Smooth muscle cell (in vitro differentiated cells): ENCODE results near the gene KRTAP5-2. TPM values are rescaled to one million over a fixed set of nuclear protein-coding genes. Genes with fewer than 3 reads are reported as not detected.

Experiments used
- DNase-seq: peaks from one replicate; lab custom pipeline; 2025; ENCODE audit not compliant: unreplicated experiment; lab: John Stamatoyannopoulos, UW
- H2AFZ ChIP-seq: fragments of 200-600 bp; sonication (generic); 2 replicates; pipeline ENCODE4 v1.6.0; 2016; ENCODE audit warnings: antibody characterized with exemption, low read depth, mild to moderate bottlenecking
- H3F3A ChIP-seq: fragments of 200-600 bp; sonication (generic); 2 replicates; pipeline ENCODE4 v1.6.0; 2017; ENCODE audit warnings: antibody characterized with exemption, low read depth
- H3K27ac ChIP-seq: fragments of 200-600 bp; sonication (generic); 2 replicates; pipeline ENCODE4 v1.5.1; 2016; ENCODE audit warnings: low read depth, mild to moderate bottlenecking
- H3K27me3 ChIP-seq: fragments of 200-600 bp; sonication (generic); 2 replicates; pipeline ENCODE4 v1.6.1; 2016; ENCODE audit warnings: low read depth, mild to moderate bottlenecking
- H3K36me3 ChIP-seq: fragments of 200-600 bp; sonication (generic); 2 replicates; pipeline ENCODE4 v1.5.1; 2016; ENCODE audit warnings: low read depth
- H3K4me1 ChIP-seq: fragments of 200-600 bp; sonication (generic); 2 replicates; pipeline ENCODE4 v1.5.1; 2016; ENCODE audit warnings: low read depth
- H3K4me2 ChIP-seq: fragments of 200-600 bp; sonication (generic); 2 replicates; pipeline ENCODE4 v1.6.0; 2016; ENCODE audit warnings: mild to moderate bottlenecking
- H3K4me3 ChIP-seq: fragments of 200-600 bp; sonication (generic); 2 replicates; pipeline ENCODE4 v1.5.1; 2016; ENCODE audit warnings: mild to moderate bottlenecking
- H3K79me2 ChIP-seq: fragments of 200-600 bp; sonication (generic); 2 replicates; pipeline ENCODE4 v1.6.0; 2016; ENCODE audit warnings: low read depth, mild to moderate bottlenecking
- H3K9ac ChIP-seq: fragments of 200-600 bp; sonication (generic); 2 replicates; pipeline ENCODE4 v1.6.0; 2016; ENCODE audit warnings: low read depth
- H3K9me3 ChIP-seq: fragments of 200-600 bp; sonication (generic); replicated peaks from 2 replicates; pipeline ENCODE4 v1.5.1; 2016; ENCODE audit warnings: low read depth
- H4K20me1 ChIP-seq: fragments of 200-600 bp; sonication (generic); 2 replicates; pipeline ENCODE4 v1.6.0; 2016; ENCODE audit warnings: low read depth
- CTCF ChIP-seq: fragments of 200-600 bp; sonication (generic); IDR thresholded peaks from 2 replicates; pipeline ENCODE4 v1.5.1; 2017; ENCODE audit warnings: borderline replicate concordance, mild to moderate bottlenecking, antibody characterized with exemption; ENCODE audit not compliant: insufficient read depth, poor library complexity, severe bottlenecking
- WGBS: methylation state at CpG from one replicate; pipeline ENCODE4 v1.1.7; 2016; ENCODE audit warnings: low lambda C conversion rate; 5-methylcytosine and 5-hydroxymethylcytosine counted together
- polyA plus RNA-seq: library from polyadenylated mRNA; unstranded; fragments of >200 nt; fragmentation: Nextera tagmentation; extraction: Ambion mirVana; gene quantifications from 2 replicates; pipeline ENCODE4 v1.2.1, GENCODE V29; 2016
- total RNA-seq: library from RNA; depleted of rRNA; stranded (reverse); fragments of >200 nt; gene quantifications from 2 replicates; pipeline ENCODE4 v1.2.3, GENCODE V29; 2014

Gene KRTAP5-2
- total and polyA plus RNA-seq, 2 experiments from 2014 or later, result 0.14 TPM; not detected in 1

- H3F3A ChIP-seq, result no peaks in the 10 kb centered on the region
- H3K4me1 ChIP-seq, result no peaks in the 10 kb centered on the region
- 84% methylated on average over 7 of the region's 7 CpGs for WGBS
- no peaks in the 10 kb centered on the region for H3K9me3 ChIP-seq
- no peak overlapping the region for H2AFZ ChIP-seq
- H3K36me3 ChIP-seq, result no peaks in the 10 kb centered on the region
- no peak overlapping the region for H3K27ac ChIP-seq
- H3K27me3 ChIP-seq, result peaks cover 4% of the 10 kb centered on the region
- H4K20me1 ChIP-seq, result peaks cover 84% of the 10 kb centered on the region
- peaks cover 6% of the 10 kb centered on the region for H3K79me2 ChIP-seq
- no peak for TF ChIP-seq CTCF
- DNase-seq, result no peak
- no peak overlapping the region for H3K4me3 ChIP-seq
- H3K4me2 ChIP-seq, result no peak overlapping the region
- no peak overlapping the region for H3K9ac ChIP-seq
Measured at GRCh38 chr11:1567721-1568100, 30.4 kb downstream of the KRTAP5-2 start.

GRCh38 chr11:1567052-1567720, 30.9 kb downstream of the KRTAP5-2 start:
- Histone ChIP-seq H3K79me2 (peaks cover 6% of the 10 kb centered on the region), H3K4me3 (no peak overlapping the region), H3K4me2 (no peak overlapping the region), H3K27me3 (no peaks in the 10 kb centered on the region), H3F3A (no peaks in the 10 kb centered on the region), H3K4me1 (no peaks in the 10 kb centered on the region), H3K9ac (no peak overlapping the region), H3K27ac (no peak overlapping the region), H4K20me1 (peaks cover 90% of the 10 kb centered on the region), H2AFZ (no peak overlapping the region), H3K36me3 (no peaks in the 10 kb centered on the region), H3K9me3 (no peaks in the 10 kb centered on the region)
- WGBS, result 82% methylated on average over 13 of the region's 13 CpGs
- TF ChIP-seq CTCF, result no peak
- DNase-seq, result no peak

GRCh38 chr11:1566381-1567051, 31.6 kb downstream of the KRTAP5-2 start:
- no peaks in the 10 kb centered on the region for H3K4me1 ChIP-seq
- no peak overlapping the region for H3K4me3 ChIP-seq
- H3K27ac ChIP-seq, result no peak overlapping the region
- DNase-seq, result no peak
- H3K9ac ChIP-seq, result no peak overlapping the region
- no peaks in the 10 kb centered on the region for H3F3A ChIP-seq
- no peaks in the 10 kb centered on the region for H3K36me3 ChIP-seq
- H2AFZ ChIP-seq, result no peak overlapping the region
- no peaks in the 10 kb centered on the region for H3K9me3 ChIP-seq
- H3K27me3 ChIP-seq, result no peaks in the 10 kb centered on the region
- H3K79me2 ChIP-seq, result peaks cover 6% of the 10 kb centered on the region
- 86% methylated on average over 19 of the region's 20 CpGs for WGBS
- peaks cover 96% of the 10 kb centered on the region for H4K20me1 ChIP-seq
- no peak overlapping the region for H3K4me2 ChIP-seq
- no peak for TF ChIP-seq CTCF

GRCh38 chr11:1565904-1566247, 32.2 kb downstream of the KRTAP5-2 start:
- no peak for DNase-seq
- Histone ChIP-seq H3K4me2 (no peak overlapping the region), H4K20me1 (peaks cover 100% of the 10 kb centered on the region), H3K4me3 (no peak overlapping the region), H3K36me3 (no peaks in the 10 kb centered on the region), H3K27ac (no peak overlapping the region), H3K27me3 (no peaks in the 10 kb centered on the region), H2AFZ (no peak overlapping the region), H3K79me2 (peaks cover under 1% of the 10 kb centered on the region), H3K9ac (no peak overlapping the region), H3F3A (no peaks in the 10 kb centered on the region), H3K4me1 (no peaks in the 10 kb centered on the region), H3K9me3 (no peaks in the 10 kb centered on the region)
- TF ChIP-seq CTCF, result no peak
- 98% methylated on average over 5 of the region's 5 CpGs for WGBS
